Stomach (tissue), 4 donors: Measurements from ENCODE around the gene ABI3BP.

Experiments
- EP300 ChIP-seq: sonication (generic); formaldehyde crosslinking; IDR thresholded peaks from one replicate; pipeline ENCODE4 v1.6.1; 2017; ENCODE audit warnings: antibody characterized with exemption
- POLR2A ChIP-seq, 4 donors: fragments of 450-650 bp; IDR thresholded peaks; one replicate each; pipeline ENCODE4 v1.6.1; 2016; ENCODE audit warnings: antibody characterized with exemption in 4 of 4, control low read depth in 2 of 4, mild to moderate bottlenecking in 1 of 4, moderate library complexity in 1 of 4
- TF ChIP-seq, protein P1 (sequence below), 7 experiments: fragments of 450-650 bp in 4 of 7; fragments of 200-600 bp in 3 of 7; sonication (generic) in 3 of 7; IDR thresholded peaks; one replicate each; pipeline ENCODE4 v1.5.1; 2016 to 2019; ENCODE audit warnings: antibody characterized with exemption in 7 of 7, control low read depth in 2 of 7, mild to moderate bottlenecking in 1 of 7

DNA sequence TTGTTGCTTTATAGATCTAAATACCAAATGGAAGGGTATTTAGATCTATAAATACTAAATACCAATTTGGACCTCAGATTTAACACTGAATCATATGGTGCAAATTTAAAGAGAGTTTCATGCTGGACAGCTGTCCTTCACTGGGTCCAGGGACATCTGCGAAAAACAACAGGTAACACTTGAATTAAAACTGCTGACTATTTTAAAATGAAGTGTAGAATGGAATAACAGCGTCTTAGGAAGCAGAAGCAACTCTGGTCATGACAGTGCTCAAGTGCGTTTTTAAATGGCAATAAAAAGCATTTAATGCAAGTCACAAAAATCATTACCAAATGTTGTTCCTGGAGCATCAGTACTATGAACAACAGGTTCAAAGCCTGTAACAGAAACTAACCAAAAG is 177.6 kb downstream of the ABI3BP start:
- TF ChIP-seq, protein P1, sequence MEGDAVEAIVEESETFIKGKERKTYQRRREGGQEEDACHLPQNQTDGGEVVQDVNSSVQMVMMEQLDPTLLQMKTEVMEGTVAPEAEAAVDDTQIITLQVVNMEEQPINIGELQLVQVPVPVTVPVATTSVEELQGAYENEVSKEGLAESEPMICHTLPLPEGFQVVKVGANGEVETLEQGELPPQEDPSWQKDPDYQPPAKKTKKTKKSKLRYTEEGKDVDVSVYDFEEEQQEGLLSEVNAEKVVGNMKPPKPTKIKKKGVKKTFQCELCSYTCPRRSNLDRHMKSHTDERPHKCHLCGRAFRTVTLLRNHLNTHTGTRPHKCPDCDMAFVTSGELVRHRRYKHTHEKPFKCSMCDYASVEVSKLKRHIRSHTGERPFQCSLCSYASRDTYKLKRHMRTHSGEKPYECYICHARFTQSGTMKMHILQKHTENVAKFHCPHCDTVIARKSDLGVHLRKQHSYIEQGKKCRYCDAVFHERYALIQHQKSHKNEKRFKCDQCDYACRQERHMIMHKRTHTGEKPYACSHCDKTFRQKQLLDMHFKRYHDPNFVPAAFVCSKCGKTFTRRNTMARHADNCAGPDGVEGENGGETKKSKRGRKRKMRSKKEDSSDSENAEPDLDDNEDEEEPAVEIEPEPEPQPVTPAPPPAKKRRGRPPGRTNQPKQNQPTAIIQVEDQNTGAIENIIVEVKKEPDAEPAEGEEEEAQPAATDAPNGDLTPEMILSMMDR (IDR thresholded peaks at IDR 0.05): no peak
- TF ChIP-seq POLR2A (IDR thresholded peaks at IDR 0.05) (no peak), EP300 (no peak)
